ENCODE measurements around the gene UROC1.

DNA sequence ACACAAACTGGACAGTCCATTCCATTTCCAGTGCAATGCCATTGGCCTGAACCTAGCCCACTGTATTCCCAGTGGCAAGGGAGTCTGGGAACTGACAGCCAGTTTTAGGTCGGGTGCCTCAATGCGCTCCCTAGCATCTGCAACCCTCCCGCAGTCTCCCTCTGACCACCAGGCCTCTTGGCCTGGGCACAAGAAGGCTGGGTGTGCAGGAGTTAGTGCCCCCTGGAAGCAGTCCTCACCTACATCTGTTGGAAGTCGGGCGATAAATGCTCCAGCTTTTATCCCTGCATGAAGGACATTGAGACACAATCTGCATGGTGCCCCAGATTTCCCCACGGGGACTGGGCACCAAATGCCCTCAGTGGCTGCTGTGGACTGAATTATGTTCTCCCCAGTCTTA is 28.4 kb upstream of the UROC1 start:
- TF ChIP-seq, protein P1, sequence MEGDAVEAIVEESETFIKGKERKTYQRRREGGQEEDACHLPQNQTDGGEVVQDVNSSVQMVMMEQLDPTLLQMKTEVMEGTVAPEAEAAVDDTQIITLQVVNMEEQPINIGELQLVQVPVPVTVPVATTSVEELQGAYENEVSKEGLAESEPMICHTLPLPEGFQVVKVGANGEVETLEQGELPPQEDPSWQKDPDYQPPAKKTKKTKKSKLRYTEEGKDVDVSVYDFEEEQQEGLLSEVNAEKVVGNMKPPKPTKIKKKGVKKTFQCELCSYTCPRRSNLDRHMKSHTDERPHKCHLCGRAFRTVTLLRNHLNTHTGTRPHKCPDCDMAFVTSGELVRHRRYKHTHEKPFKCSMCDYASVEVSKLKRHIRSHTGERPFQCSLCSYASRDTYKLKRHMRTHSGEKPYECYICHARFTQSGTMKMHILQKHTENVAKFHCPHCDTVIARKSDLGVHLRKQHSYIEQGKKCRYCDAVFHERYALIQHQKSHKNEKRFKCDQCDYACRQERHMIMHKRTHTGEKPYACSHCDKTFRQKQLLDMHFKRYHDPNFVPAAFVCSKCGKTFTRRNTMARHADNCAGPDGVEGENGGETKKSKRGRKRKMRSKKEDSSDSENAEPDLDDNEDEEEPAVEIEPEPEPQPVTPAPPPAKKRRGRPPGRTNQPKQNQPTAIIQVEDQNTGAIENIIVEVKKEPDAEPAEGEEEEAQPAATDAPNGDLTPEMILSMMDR (conservative IDR thresholded peaks at IDR 0.05), result no peak
- TF ChIP-seq ZFX (IDR thresholded peaks at IDR 0.05), result no peak

Measured in C4-2B (cell line).